ENCODE data around the gene WNT5A.
A peak's percentile ranks its signal among the peaks of the same experiment; 100 is the strongest.

Gene WNT5A

DNA sequence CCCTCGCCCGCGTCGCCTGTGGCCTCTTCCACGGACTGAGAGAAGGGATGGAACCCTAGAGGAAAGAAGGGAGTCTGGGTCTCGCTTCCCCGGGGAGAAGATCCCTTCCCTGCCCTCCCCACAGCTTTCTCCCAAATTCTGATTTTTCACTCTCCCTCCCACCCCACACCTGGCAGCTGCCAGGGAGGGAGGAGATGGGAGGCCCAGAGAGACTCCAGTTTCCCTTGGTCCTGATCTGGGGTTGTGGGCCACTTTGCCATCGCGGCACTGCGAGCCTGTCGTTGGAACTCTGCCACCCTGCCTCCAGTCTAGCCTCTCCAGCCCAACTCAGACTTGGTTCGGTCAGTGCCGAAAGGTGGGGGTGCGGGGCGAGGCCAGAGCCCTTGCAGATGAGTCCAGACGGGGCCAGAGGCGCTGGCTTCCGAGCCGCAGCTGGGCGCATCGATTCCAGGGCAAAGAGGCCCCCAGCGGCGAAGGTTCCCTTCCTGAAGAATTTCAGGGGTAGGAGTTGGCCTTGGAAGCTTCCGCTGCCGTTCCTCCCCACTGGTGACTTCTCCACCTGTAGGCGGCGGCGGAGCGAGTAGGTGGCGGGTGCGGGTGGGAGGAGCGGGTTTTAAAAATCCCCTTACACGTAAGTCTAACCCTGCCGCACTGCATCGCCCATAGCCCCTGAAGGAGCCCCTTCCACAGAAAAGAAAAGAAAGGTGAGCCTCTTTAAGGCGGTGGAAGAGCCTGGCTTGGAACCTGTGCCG is 5.2 kb downstream of the WNT5A start:
- TF ChIP-seq, protein P1, sequence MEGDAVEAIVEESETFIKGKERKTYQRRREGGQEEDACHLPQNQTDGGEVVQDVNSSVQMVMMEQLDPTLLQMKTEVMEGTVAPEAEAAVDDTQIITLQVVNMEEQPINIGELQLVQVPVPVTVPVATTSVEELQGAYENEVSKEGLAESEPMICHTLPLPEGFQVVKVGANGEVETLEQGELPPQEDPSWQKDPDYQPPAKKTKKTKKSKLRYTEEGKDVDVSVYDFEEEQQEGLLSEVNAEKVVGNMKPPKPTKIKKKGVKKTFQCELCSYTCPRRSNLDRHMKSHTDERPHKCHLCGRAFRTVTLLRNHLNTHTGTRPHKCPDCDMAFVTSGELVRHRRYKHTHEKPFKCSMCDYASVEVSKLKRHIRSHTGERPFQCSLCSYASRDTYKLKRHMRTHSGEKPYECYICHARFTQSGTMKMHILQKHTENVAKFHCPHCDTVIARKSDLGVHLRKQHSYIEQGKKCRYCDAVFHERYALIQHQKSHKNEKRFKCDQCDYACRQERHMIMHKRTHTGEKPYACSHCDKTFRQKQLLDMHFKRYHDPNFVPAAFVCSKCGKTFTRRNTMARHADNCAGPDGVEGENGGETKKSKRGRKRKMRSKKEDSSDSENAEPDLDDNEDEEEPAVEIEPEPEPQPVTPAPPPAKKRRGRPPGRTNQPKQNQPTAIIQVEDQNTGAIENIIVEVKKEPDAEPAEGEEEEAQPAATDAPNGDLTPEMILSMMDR (IDR thresholded peaks at IDR 0.05), result peak; percentile 39; the same call in 1 of the 2 replicates
- TF ChIP-seq ZFX (IDR thresholded peaks at IDR 0.05; ENCODE audit: borderline replicate concordance), result no peak

DNA sequence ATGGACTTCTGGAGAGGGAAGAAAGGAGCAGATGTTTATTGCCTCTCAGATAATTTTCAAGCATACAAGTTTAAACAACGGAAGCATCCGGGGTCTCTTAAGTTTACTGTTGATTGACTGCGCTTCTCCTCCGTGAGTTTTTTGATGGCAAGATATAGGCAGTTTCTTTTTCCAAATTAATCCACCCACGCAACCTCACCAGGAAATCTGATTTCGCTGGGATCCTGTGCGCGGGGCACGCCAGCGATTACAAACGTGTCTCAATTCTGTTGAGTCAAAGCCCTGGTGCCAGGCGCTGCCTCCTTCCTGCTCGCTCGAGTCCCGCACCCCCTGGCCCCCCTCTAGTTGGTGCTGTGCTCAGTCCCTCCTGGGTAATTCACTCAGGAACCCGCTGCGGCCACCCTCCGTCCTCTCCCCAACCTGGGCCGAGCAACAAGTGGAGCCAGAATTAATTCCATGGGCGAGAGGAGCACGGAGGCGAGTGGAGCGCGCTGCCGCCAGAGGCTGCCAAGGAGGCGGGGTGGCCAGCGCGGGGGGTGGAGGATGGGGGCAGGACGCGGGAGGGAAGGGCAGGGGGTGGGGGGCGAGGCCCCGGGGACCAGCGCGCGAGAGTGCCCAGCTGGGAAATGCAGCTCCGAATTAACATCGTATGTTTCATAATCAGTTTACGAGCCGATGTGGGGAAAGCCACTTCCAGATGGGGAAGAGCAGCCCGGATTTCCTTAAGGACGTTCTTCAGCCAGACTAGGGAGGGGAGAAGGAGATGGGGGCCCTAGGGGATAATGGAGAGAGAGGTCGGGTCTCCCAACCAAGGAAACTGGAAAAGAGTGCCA is 6.0 kb downstream of the WNT5A start:
- TF ChIP-seq, protein P1 (IDR thresholded peaks at IDR 0.05), result no peak
- no peak for TF ChIP-seq ZFX (IDR thresholded peaks at IDR 0.05; ENCODE audit: borderline replicate concordance)

More for the DNA sequence above, 5.2 kb downstream of the WNT5A start:
- no peak overlapping the region for H3K27ac ChIP-seq

DNA sequence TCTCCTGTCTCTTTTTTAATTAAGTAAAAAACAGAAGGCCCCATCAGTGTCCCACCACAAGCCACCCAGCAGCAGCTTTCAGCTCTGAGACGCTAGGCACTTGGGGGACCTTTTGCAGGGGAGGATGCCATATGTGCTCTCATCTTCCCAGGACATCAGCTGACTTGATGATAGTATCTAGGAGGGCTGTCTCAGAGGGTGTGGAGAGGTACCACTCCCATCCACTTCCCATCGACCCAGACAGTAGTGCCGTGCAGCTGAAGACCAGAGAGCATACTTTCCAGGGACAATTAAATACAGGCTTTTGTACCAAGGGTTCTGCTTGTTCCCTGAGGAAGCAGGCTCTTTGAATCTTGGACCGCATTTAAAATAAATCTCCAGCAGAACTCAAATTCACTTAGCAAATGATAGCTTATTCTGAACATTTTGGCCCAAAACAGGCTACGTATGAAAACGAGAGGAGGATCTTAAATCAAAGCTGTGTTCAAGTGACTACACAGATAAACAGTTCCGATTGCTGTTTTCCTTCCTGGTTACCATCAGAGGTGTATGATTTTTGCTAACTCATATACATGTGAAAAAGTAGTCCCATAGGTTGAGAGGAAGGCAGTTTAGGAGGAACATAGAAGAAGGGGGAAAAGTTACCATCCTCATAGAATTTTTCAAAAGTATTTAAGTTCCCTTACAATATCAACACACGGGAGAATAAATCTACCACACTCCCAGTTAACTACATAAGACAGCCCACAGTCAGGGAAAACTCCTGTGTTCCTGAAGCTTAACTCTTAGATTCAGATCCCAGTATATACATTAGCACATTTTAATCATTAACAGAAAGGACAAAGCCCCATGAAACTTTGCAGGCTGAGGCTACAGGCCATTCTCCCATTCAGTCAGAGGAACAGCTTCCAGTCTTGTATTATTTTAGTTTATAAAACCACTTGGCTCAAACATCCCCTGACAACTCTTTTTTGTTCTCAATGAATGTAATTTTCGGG is 9.5 kb downstream of the WNT5A start:
- H3K27ac ChIP-seq, result no peak overlapping the region

More for the DNA sequence above, 6.0 kb downstream of the WNT5A start:
- H3K27ac ChIP-seq, result no peak overlapping the region

DNA sequence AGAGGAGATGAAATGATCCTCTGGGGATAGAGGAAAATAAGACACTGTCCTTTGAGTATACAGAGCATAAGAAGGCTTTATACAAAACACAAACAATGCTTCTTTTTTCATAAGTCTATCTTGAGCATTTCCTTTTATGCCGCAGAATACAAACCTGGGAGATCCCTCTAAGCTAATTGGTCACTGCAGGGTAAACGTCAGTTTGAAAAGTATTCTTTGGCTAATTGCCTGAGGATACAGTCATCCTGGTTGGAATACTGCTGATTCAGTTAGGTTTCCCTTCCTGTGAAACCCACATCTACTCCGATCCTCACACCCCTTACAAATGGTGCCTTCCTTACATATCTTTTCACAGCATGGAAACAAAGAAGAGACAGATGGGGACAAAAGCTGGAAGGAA is 10.6 kb downstream of the WNT5A start:
- no peak for TF ChIP-seq ZFX (IDR thresholded peaks at IDR 0.05; ENCODE audit: borderline replicate concordance)
- TF ChIP-seq, protein P1 (IDR thresholded peaks at IDR 0.05), result no peak
- no peak overlapping the region for H3K27ac ChIP-seq

More for the DNA sequence above, 9.5 kb downstream of the WNT5A start:
- TF ChIP-seq, protein P1 (IDR thresholded peaks at IDR 0.05), result no peak
- no peak for TF ChIP-seq ZFX (IDR thresholded peaks at IDR 0.05; ENCODE audit: borderline replicate concordance)

DNA sequence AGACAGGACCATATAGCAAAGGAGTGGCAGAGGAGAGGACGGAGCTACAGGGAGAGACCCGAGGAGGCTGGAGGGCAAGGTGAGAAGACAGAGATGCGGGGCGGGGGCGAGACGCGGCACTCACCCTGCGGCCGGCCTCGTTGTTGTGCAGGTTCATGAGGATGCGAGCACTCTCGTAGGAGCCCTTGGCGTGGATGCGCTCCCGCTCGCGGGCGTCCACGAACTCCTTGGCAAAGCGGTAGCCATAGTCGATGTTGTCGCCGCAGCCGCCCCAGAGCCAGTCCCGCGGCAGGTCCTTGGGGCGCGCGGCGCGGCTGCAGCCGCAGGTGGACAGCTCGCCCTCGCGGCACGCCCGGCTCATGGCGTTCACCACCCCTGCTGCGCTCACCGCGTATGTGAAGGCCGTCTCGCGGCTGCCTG is 12.9 kb downstream of the WNT5A start:
- H3K27ac ChIP-seq, result no peak overlapping the region
- no peak for TF ChIP-seq ZFX (IDR thresholded peaks at IDR 0.05; ENCODE audit: borderline replicate concordance)
- TF ChIP-seq, protein P1 (IDR thresholded peaks at IDR 0.05), result no peak

DNA sequence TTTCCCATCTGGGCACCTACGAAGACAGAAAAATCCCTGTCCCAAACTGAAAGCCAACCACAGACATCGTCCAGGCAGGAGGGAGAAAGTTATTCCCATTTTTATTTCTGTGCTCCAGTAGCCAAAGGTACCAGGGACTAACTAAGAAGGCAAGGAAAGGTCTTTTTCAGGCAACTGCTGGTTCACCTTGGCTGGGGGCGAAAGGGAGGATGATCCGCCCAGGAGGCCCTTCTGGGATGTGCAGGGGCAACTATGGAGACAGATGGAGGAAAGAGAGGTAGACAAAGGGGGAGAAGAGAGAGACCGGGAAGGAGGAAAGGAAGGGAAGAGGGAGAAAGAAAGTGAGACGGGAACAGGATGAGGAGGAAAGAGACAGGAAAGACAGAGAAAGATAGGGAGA is 13.3 kb downstream of the WNT5A start:
- H3K27ac ChIP-seq, result no peak overlapping the region
- no peak for TF ChIP-seq ZFX (IDR thresholded peaks at IDR 0.05; ENCODE audit: borderline replicate concordance)
- TF ChIP-seq, protein P1 (IDR thresholded peaks at IDR 0.05), result no peak

Data from 22Rv1 (cell line).